T-helper 1 cell treated with Interleukin-12 subunit alpha and Interleukin-12 subunit beta and Interleukin-4 antibody, amounts not matched to agents 30 μg/mL and 1 μg/mL, for 36 hours (primary cell): ENCODE results near the gene MICALL2.

Experiments
- H3K27ac Mint-ChIP-seq: one replicate; pipeline ENCODE4 v1.8.0; 2021; ENCODE audit warnings: mild to moderate bottlenecking, mixed read lengths
- H3K27me3 Mint-ChIP-seq: one replicate; pipeline ENCODE4 v1.8.0; 2021; ENCODE audit warnings: low read depth, mixed read lengths
- H3K36me3 Mint-ChIP-seq: one replicate; pipeline ENCODE4 v1.8.0; 2021; ENCODE audit warnings: low read depth, mixed read lengths
- H3K4me1 Mint-ChIP-seq: one replicate; pipeline ENCODE4 v1.8.0; 2021; ENCODE audit warnings: low read depth, mixed read lengths
- H3K4me3 Mint-ChIP-seq: one replicate; pipeline ENCODE4 v1.8.0; 2021; ENCODE audit warnings: mild to moderate bottlenecking, moderate library complexity, mixed read lengths
- H3K9me3 Mint-ChIP-seq: one replicate; pipeline ENCODE4 v1.8.0; 2021; ENCODE audit warnings: mixed read lengths

Gene MICALL2

DNA sequence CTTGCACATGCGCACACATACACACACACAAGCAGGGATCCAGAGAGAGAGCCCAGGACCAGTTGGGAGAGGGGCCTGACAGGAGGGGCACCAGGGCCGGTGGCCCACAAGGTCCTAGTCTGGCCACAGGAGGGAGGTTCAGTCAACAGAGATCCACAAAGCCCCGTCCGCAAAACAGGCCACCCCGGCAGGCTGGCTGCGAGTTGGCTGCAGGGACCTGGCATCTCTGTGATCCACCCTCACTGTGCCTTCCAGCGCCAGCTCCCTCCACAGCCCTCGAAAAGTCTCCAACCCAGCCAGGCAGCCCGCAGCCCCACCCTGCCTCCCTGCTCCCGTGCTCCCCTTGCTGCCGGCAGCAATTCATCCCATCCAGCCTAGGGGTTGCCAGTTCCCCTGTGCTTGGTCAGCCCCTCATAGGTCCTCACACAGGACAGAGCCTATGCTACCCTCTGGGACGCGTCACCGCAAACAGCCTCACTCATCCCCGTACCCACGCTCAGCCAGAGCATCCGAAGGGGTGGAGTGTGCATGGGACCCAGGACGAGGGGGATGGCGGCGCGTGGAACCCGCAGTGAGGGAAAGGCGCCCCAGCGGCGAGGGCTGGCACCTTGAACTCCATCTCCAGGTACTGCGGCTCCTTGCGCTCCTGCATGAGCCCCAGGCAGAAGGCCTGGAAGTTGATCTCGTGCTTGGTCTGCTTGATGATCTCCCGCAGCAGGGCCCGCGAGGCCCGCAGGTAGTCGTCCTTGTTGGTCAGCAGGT is 37.4 kb upstream of the MICALL2 start:
- Mint-ChIP-seq H3K36me3 (peaks cover 21% of the 10 kb centered on the region), H3K9me3 (no peaks in the 10 kb centered on the region), H3K27ac (no peak overlapping the region), H3K4me3 (no peak overlapping the region), H3K4me1 (no peaks in the 10 kb centered on the region), H3K27me3 (no peaks in the 10 kb centered on the region)

DNA sequence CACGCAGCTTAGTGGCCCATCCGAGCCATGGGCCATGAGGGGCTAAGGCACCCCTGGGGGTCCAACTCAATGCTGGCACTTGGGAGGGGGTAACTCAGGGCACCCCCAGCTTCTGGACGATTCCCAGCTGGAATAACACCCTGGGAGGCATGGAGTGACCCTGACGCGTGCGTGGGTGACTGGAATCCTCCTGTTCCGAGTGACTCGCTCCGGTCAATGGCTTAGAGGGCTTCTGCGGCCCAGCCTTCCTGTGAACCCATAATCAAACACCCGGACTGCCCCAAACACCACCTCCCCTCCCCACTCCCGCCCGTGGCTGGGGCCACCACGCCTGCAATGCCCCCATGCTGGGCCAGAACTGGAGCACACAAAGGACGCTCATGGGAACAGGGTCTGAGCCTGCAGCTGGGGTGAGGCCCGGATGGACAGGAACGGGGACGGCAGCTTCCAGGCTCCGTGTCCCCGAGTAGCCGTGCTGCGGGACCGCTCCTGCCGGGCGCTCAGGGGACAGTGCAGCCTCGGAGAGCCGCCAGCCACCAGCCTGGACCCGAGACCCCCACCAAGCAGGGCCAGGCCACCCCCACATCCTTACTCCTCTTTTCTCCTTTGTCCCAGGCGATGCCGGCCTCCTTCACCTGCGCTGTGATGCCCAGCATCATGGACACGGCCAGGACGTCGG is 36.4 kb upstream of the MICALL2 start:
- no peaks in the 10 kb centered on the region for H3K27me3 Mint-ChIP-seq
- no peak overlapping the region for H3K4me3 Mint-ChIP-seq
- peaks cover 15% of the 10 kb centered on the region for H3K36me3 Mint-ChIP-seq
- H3K9me3 Mint-ChIP-seq: no peaks in the 10 kb centered on the region
- no peaks in the 10 kb centered on the region for H3K4me1 Mint-ChIP-seq
- H3K27ac Mint-ChIP-seq: no peak overlapping the region

GRCh38 chr7:1494866-1495563 is 35.7 kb upstream of the MICALL2 start:
- Mint-ChIP-seq H3K27me3 (no peaks in the 10 kb centered on the region), H3K4me3 (no peak overlapping the region), H3K9me3 (no peaks in the 10 kb centered on the region), H3K4me1 (no peaks in the 10 kb centered on the region), H3K27ac (no peak overlapping the region), H3K36me3 (peaks cover 12% of the 10 kb centered on the region)

DNA sequence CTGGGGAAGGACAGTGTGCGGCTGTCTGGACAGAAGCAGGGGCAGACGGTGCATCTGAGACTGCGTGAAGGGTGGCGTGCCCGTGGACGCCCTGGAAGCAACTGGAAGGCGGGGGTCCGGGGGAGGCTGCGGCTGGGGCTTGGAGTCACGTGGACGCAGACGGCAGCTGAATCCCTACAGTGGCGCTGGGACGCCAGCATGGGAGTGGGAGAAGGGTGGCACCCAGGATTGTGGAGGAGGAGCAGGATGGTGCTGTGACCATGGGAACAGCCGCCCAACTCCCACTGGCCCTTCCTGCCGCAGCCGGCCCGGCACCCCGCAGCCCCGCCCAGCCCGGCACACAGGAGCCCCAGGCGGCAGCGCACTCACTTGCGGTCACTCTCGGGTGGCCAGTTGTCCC is 35.2 kb upstream of the MICALL2 start:
- H3K9me3 Mint-ChIP-seq: no peaks in the 10 kb centered on the region
- peaks cover 11% of the 10 kb centered on the region for H3K36me3 Mint-ChIP-seq
- no peaks in the 10 kb centered on the region for H3K27me3 Mint-ChIP-seq

GRCh38 chr7:1493571-1493970 is 34.3 kb upstream of the MICALL2 start:
- Mint-ChIP-seq H3K36me3 (peaks cover 16% of the 10 kb centered on the region), H3K4me1 (no peaks in the 10 kb centered on the region), H3K4me3 (no peak overlapping the region), H3K27me3 (no peaks in the 10 kb centered on the region), H3K9me3 (no peaks in the 10 kb centered on the region), H3K27ac (no peak overlapping the region)

More for the DNA sequence above, 35.2 kb upstream of the MICALL2 start:
- H3K4me3 Mint-ChIP-seq: no peak overlapping the region
- H3K27ac Mint-ChIP-seq: no peak overlapping the region
- H3K4me1 Mint-ChIP-seq: no peaks in the 10 kb centered on the region

DNA sequence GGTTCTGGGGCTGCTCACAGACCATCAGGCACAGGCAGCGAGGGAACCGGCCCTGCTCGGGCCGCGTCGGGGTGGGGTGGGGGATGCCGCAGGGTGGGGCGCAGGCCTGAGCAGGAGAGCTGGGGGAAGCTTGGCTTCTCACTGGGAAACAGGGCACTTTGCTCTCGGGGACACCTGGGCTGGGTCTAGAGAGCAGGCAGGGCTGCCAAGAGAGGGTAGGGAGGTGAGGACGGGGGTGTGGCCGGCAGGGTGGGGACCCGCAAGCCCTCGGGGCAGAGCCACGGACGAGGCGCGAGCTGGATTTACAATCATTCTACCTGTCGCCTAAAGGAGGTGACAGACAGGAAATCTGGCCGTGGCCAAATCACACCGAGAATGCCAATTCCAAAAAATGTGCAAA is 33.9 kb upstream of the MICALL2 start:
- Mint-ChIP-seq H3K27ac (no peak overlapping the region), H3K9me3 (no peaks in the 10 kb centered on the region), H3K36me3 (peaks cover 21% of the 10 kb centered on the region), H3K27me3 (no peaks in the 10 kb centered on the region), H3K4me3 (no peak overlapping the region), H3K4me1 (no peaks in the 10 kb centered on the region)

DNA sequence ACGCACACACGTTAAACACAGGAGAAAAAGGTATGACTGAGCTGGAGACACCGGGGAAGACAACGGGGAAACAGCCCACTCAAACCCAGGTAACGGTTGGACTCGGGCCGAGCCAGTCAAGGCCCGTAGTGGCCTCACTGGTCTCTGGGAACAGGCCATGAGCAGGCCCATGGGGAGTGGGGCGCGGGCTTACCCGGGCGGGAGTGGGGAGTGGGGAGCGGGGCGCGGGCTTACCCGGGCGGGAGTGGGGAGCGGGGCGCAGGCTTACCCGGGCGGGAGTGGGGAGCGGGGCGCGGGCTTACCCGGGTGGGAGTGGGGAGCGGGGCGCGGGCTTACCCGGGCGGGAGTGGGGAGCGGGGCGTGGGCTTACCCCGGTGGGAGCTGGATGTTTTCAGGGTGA is 33.4 kb upstream of the MICALL2 start:
- Mint-ChIP-seq H3K36me3 (peaks cover 21% of the 10 kb centered on the region), H3K4me3 (no peak overlapping the region), H3K4me1 (no peaks in the 10 kb centered on the region), H3K9me3 (no peaks in the 10 kb centered on the region), H3K27me3 (no peaks in the 10 kb centered on the region), H3K27ac (no peak overlapping the region)

DNA sequence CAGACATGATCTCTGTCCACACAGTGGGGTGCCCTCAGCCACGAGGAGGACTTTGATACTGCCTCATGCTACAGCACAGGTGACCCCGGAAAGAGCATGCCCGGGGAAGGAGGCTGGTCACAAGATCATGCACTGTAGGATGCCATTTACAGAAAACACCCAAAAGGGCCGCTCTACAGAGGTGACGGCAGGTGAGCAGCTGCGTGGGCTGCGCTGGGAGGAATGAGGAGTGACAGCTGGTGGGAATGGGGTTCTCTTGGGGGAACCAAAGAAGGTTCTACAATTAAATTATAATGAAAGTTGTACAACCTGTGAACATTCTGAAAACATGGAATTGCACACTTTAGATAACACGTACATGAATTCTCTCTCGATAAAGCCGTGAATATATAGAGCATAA is 33.0 kb upstream of the MICALL2 start:
- H3K27me3 Mint-ChIP-seq: no peaks in the 10 kb centered on the region
- no peaks in the 10 kb centered on the region for H3K4me1 Mint-ChIP-seq
- peaks cover 18% of the 10 kb centered on the region for H3K36me3 Mint-ChIP-seq
- no peak overlapping the region for H3K4me3 Mint-ChIP-seq
- no peak overlapping the region for H3K27ac Mint-ChIP-seq
- no peaks in the 10 kb centered on the region for H3K9me3 Mint-ChIP-seq

GRCh38 chr7:1490837-1491236 is 31.6 kb upstream of the MICALL2 start:
- Mint-ChIP-seq H3K4me1 (no peaks in the 10 kb centered on the region), H3K9me3 (no peaks in the 10 kb centered on the region), H3K27me3 (no peaks in the 10 kb centered on the region), H3K36me3 (peaks cover 16% of the 10 kb centered on the region), H3K27ac (no peak overlapping the region), H3K4me3 (no peak overlapping the region)

DNA sequence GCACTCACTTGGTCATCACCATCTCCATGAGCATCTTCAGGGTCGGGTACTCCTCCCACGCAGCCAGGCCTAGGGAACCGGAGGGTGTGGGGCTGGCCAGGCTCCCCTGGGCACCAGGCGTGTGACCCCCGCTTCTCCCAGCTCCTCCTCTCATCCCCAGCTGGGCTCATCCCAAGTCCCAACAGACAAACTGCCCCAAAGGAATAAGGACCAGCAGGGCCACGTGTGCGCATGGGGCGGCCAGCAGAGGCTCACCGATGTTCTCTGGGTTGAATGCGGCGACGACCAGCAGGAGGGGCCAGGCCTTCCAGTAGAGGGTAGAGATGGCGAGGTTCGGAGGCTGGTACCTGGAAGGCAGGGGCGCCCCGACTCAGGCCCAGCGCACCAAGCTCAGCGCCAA is 30.1 kb upstream of the MICALL2 start:
- no peaks in the 10 kb centered on the region for H3K27me3 Mint-ChIP-seq
- H3K9me3 Mint-ChIP-seq: no peaks in the 10 kb centered on the region
- H3K27ac Mint-ChIP-seq: no peak overlapping the region
- no peak overlapping the region for H3K4me3 Mint-ChIP-seq
- H3K36me3 Mint-ChIP-seq: peaks cover 16% of the 10 kb centered on the region
- H3K4me1 Mint-ChIP-seq: no peaks in the 10 kb centered on the region

DNA sequence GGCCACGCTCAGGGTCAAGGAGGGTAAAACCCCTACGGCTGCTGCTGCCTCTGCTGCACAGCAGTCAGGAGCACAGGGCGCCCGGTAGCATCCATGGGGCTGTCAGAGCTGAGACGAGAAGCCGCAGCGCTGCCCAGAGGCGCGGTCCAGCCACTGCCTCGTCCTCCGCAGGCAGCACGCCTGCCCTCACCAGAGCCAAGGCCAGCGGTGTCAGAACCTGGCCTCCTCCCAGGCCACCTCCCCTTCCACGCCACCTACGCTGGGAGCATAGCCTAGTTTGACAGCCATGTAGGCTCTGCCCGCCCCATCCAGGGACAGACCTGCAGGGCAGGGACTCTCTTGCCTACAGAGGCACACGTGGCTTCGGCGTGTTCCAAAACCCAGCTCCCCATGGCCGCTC is 28.7 kb upstream of the MICALL2 start:
- peaks cover 16% of the 10 kb centered on the region for H3K36me3 Mint-ChIP-seq
- no peaks in the 10 kb centered on the region for H3K9me3 Mint-ChIP-seq
- no peaks in the 10 kb centered on the region for H3K4me1 Mint-ChIP-seq
- H3K27ac Mint-ChIP-seq: no peak overlapping the region
- H3K4me3 Mint-ChIP-seq: no peak overlapping the region
- no peaks in the 10 kb centered on the region for H3K27me3 Mint-ChIP-seq

- no peak overlapping the region for H3K4me3 Mint-ChIP-seq
- H3K27me3 Mint-ChIP-seq: no peaks in the 10 kb centered on the region
- H3K9me3 Mint-ChIP-seq: no peaks in the 10 kb centered on the region
- H3K27ac Mint-ChIP-seq: no peak overlapping the region
- peaks cover 16% of the 10 kb centered on the region for H3K36me3 Mint-ChIP-seq
- H3K4me1 Mint-ChIP-seq: no peaks in the 10 kb centered on the region
Observed at GRCh38 chr7:1487466-1487865, 28.2 kb upstream of the MICALL2 start.

DNA sequence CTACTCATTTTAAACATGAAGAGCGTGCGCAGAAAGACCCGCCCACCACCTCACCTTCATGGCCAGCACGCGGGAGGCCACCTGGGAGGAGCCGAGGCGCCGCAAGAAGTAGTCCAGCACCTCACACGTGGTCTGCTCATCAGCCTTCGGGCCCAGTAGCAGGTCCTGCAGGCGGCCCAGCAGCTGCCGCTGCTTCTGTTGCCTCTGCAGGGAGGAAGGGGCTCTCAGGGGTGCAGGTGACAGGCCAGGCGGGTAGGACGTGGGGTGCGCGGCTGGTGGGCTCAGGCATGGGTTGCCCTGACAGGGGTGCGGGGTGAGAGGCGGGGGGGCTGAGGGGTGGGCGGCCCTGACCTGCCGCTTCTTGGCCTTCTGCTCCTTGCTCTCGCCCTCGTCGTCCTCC is 27.3 kb upstream of the MICALL2 start:
- no peaks in the 10 kb centered on the region for H3K27me3 Mint-ChIP-seq
- peaks cover 14% of the 10 kb centered on the region for H3K36me3 Mint-ChIP-seq
- H3K4me1 Mint-ChIP-seq: no peaks in the 10 kb centered on the region
- no peak overlapping the region for H3K27ac Mint-ChIP-seq
- H3K4me3 Mint-ChIP-seq: no peak overlapping the region
- no peaks in the 10 kb centered on the region for H3K9me3 Mint-ChIP-seq

DNA sequence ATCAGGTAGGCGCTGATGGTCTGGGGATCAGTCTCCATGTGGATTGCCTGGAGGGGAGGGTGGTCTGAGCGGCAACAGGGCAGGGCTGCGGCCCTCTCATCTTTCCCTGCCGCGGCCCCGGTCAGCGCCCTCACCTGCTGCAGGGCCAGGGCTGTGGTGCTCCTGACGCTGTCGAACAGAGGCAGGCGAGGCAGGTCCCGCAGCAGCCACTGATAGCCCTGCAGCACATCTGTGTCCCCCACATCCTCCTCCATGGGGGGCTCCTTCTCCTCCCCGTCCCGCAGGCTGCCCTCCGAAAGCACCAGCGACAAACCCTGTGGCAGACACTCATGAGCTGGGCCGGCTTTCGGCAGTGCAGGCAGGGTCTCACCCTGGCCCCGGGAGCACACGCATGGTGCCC is 25.9 kb upstream of the MICALL2 start:
- H3K36me3 Mint-ChIP-seq: peaks cover 10% of the 10 kb centered on the region
- no peak overlapping the region for H3K4me3 Mint-ChIP-seq
- H3K4me1 Mint-ChIP-seq: no peaks in the 10 kb centered on the region
- H3K27me3 Mint-ChIP-seq: no peaks in the 10 kb centered on the region
- H3K27ac Mint-ChIP-seq: no peak overlapping the region
- H3K9me3 Mint-ChIP-seq: no peaks in the 10 kb centered on the region

DNA sequence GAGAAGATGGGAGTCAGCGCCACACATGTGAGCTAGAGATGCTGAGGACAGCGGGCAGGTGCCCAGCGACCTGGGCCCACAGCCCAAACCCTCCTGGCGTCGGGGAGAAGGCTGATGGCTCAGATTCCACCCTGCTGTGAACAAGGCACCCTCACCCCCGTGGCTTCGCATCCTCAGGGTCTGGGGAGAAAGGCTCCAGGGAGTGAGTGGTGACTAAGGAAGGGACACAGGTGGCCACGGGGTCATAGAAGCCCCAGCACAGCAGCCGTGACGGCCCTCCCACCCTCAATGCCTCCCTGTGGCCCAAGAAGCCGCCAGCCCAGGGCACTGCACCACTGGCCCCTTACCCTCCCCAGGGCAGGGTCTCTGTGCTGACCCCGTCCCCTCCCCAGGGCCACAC is 25.3 kb upstream of the MICALL2 start:
- no peaks in the 10 kb centered on the region for H3K4me1 Mint-ChIP-seq
- no peaks in the 10 kb centered on the region for H3K9me3 Mint-ChIP-seq
- H3K27ac Mint-ChIP-seq: no peak overlapping the region
- no peak overlapping the region for H3K4me3 Mint-ChIP-seq
- peaks cover 10% of the 10 kb centered on the region for H3K36me3 Mint-ChIP-seq
- H3K27me3 Mint-ChIP-seq: no peaks in the 10 kb centered on the region
